HG02870 (cell line): ENCODE data around the gene KIF1A.

Source experiments
- ATAC-seq: cut with Tn5 transposase; IDR thresholded peaks from one replicate; pipeline ENCODE4 v1.9.1; 2021; ENCODE audit warnings: mild to moderate bottlenecking, moderate library complexity; ENCODE audit not compliant: unreplicated experiment

The KIF1A gene

GRCh38 chr2:240670950-240671349 lies 149.1 kb downstream of the KIF1A start:
- no peak for ATAC-seq

GRCh38 chr2:240670402-240670801 lies 149.6 kb downstream of the KIF1A start:
- no peak for ATAC-seq

- no peak for ATAC-seq
Measured at GRCh38 chr2:240664622-240665021, 155.4 kb downstream of the KIF1A start.
